Left cardiac atrium (tissue), 4 donors: ENCODE results near the gene GRAP2. TPM values are rescaled to one million over a fixed set of nuclear protein-coding genes. Genes with fewer than 3 reads are reported as not detected.
"Not testable (repeated sequence)": the region's sequence is repeated elsewhere in the genome, so short reads cannot be mapped to it uniquely, and the experiment has no call there.

Experiments
- ATAC-seq, 2 donors: fragments of 200-7000 bp; cut with Tn5 transposase; one replicate each; pipeline ENCODE4 v1.9.1; 2020; ENCODE audit warnings: mild to moderate bottlenecking in 2 of 2, moderate library complexity in 2 of 2
- DNase-seq: peaks from one replicate; pipeline ENCODE4 v3.0.0-alpha.2; 2020
- intact Hi-C, 2 donors: fragments of 100-400 bp; cut with DNase I; formaldehyde crosslinking; loops; one replicate each; pipeline versions ENCODE4 v1.14.1 to v1.15.1; 2022 to 2023
- total RNA-seq, 2 donors: library from RNA; stranded (reverse); fragmentation: NEBNext Ultra II Directional; extraction: Animal tissue kit (Norgen Biotek cat#: 25700); gene quantifications; one replicate each; pipeline ENCODE4 v1.2.1, GENCODE V29; 2021
- donor health status: DM: no; HTN: yes; CAD: no.
- donor health status: DM: no; HTN: yes; CAD: no; lungs with severe emphysema.
- donor health status: DM: yes; HTN: yes; CAD: no.
- donor health status: Dilated cardiomyopathy.

Gene GRAP2
- total RNA-seq, 2 donors from 2014 or later: 2.1 to 3.8 TPM

DNA sequence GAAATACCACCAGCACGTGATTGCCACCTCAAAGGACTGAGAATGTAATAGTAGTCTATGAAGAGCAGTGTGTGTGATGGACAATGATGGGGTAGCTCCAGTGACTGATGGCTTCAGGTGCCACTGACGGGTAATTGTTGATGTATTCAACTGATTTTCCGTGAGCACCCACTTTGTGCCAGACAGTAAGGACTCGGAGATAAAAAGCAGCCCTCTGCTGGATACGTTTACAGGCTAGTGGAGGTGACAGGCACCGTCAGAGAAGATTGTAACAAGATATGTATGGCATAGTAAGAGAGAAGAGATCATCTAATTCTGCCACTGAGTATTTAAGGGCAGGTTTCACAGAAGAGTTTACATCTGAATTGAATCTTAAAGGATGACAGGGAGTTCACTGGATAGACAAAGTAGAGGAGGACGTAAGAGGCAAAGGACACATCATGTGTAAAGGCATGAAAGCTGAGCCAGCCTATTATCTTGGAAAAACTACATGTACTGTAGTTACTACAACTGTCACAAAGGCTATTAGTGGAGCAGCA lies 6.3 kb upstream of the GRAP2 start:
- DNase-seq: no peak
- ATAC-seq: no peak
- intact Hi-C loops: no loop called here

DNA sequence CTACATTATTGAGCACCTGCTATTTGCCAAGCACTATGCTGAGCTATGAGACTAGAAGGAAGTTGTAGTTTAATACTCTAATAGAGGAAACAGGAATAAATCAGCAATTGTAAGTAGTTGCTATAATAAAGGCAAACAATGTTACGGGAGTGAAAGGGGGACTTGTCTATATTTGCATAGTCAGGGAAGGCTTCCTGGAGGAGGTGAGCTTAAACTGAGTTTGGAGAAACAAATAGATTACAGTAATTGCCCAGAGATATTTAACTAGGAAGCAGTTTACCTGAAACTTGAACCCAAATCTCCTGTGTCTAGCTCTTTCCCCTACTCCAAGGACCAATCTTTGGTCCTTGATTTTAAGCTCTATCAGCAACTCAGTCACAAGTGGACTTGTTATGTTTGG lies 5.2 kb upstream of the GRAP2 start:
- intact Hi-C loops: no loop called here
- no peak for DNase-seq
- ATAC-seq: no peak

DNA sequence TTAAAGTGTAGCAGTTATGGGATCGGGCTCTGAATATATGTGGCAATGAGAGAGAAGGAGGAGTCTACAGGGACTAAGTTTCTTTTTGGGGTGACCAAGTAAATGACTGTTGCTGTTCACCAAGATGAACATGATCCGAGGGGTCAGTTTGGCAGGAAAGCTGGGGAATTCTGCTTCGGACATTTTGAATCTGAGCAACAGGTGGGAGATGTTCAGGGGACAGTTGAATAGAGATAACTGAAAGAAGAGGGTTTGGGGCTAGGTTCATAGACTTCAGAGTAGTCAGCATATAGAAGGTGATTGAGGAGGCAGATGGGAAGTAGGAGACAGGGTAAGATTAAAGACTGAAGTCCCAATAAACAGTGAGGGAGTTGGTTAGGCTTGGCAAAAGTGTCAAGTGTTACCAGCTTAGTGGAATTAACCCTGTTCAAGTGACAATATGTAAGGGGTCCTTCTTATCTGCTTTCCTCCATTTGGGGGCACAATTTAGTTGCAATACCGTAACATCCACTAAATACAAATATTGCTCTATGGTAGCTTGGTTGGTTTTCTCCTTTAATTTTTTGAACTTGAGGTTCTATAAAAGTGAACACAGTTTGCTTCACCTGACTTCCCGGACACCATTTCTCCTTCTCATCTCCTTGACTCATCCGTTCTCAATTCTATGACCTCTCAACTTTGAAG lies 4.4 kb upstream of the GRAP2 start:
- ATAC-seq (no peak), DNase-seq (no peak)
- intact Hi-C loops: no loop called here

DNA sequence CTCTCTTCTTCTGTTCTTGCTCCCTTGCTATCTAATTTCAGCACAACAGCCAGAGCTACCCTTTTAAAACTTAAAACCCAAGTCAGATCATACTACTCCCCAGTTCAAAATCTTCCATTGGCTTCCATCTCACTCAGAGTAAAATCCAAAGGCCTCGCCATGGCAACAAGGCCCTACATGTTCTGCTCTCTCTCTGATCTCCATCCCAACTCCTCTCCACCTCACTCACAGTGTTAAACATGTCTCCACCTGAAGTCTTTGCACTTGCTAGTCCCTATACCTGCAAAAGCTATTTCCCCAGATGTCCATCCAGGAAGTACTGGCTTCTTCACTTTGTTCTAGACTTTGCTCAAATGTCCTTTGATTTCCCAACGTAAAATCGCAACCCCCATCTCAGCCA lies 3.0 kb upstream of the GRAP2 start:
- DNase-seq (no peak), ATAC-seq (no peak)
- intact Hi-C loops: no loop called here

DNA sequence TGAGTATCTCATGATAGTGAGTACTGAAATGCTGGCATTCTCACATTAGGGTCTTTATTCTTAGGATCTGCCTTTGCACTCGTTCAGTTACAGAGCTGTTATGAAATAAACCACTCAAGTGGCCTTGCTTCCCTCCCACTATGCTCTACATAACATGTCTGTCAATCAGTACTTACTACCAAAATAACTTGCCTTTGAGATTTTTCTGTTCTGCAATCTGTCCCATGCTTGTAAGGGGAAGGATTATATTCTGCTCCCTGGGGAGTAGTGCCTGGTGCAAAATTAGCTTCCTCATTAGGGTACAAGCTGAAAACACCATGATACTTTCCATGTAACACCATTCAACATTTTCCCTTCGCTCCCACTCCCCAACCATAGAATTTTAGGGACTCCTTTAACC lies 1.9 kb upstream of the GRAP2 start:
- no peak for DNase-seq
- ATAC-seq: peak; percentile 40 to 88
- intact Hi-C loops: no loop called here

DNA sequence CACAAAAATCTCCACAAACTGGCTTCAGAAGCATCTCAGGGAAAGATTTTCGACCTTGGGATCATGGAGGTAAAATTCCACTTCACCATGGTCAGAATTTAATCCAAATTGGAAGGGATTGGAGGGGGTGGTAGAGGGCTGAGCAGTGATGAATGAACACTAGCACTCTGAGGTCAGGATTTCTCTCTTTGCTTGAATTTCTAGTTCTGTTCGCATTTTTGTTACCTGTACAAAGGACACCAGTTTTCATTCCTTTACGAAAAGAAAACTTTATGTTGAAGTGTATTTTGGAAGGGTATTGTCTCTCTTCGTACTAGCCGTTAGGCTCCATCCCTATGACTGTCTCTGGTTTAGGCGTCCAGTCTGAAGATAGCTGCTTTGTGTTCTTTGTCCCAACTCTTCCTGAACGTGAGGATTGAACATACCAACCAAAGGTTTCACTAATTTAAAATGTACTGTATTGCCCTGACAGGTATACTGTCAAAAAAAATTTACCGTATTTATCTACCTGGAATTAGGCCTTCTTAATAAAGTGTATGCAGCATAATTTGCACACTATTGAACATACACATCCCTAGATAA lies 772 bp downstream of the GRAP2 start:
- intact Hi-C loops: no loop called here
- no peak for DNase-seq
- ATAC-seq: no peak

DNA sequence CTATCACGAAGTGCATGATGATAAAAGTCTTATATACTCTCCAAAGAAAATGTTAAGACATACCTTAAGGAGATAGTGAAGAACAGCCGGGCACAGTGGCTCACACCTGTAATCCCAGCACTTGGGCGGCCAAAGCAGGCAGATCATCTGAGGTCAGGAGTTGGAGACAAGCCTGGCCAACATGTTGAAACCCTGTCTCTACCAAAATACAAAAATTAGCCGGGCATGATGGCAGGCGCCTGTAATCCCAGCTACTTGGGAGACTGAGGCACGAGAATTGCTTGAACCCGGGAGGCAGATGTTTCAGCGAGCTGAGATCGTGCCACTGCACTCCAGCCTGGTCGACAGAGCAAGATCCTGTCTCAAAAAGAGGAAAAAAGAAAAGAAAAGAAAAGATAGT lies 3.1 kb downstream of the GRAP2 start:
- intact Hi-C loops, ATAC-seq: not testable (repeated sequence)

DNA sequence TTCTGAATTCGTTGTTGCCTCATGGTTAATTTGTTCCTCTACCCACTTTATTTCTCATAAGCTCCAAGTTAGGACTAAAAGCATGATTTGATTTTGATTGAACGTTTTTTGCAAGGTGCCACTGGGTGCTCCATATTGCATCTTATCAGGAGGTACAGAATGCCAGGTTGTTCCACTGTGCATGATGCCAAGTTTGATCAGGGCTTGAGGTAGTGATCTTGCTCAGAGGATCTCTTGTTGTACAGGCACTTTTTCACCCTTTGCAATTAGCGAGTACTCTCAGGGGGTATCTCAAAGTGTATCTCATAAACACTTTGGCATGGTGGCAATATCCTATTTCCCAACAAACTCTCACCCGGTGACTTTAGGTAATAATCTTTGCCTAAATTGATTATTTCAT lies 4.0 kb downstream of the GRAP2 start:
- intact Hi-C loops: no loop called here
- no peak for ATAC-seq
- no peak for DNase-seq

More for the DNA sequence above, 3.1 kb downstream of the GRAP2 start:
- not testable (repeated sequence) for DNase-seq

DNA sequence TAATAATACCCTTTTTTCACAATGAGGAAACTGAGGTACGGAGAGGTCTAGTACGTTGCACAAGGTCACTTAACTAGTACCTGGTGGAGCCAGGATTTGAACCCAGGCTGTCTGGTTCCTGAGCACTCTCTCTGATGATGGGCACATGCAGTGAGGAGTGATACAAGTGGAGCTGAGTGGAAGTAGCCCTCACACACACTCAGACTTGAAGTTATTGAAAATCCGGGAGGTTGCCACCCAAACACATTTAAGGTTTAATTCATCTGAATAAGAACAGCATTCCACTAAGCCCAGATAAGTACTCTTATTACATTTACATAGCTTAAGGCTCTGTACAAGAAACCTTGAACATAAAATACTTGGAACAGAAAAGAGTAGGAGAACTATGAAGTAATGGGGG lies 4.8 kb downstream of the GRAP2 start:
- no peak for ATAC-seq
- intact Hi-C loops: no loop called here
- no peak for DNase-seq

DNA sequence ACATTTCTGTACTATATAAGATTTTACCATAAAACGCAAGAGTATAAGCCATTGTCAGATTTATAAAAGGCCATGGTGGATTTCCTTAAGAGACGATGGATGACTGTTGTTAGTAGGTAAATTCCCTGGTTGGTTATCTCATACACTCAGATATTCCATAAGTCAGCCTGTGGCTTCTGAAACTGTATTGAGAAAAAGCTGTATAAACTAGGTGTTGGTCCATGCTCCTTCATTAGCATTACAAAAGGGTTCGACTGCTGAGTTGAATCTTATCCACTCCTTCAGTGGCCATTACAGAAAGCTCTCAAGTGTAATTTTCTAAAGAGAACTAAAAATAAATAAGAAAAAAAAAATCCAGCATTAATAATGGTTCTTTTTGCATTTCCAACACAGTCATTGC lies 5.3 kb downstream of the GRAP2 start:
- intact Hi-C loops: no loop called here
- ATAC-seq (no peak), DNase-seq (no peak)

DNA sequence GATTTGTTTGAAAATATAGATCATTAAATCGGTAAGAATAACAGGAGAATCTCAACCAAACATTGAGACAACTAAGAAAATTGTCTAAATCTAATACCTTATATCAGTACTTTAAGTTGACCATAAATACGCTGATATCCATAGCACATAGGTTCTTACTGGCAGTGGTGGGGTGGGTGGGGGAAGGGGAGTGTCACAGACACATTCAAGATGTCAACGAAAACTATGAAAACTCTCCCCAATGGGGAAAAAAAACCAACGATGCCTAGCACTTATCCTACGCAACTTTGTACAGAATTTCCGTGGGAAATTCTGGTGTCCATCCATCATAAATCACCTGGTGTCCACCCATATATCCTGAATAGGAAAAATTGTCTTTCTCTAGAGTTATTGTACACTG lies 6.2 kb downstream of the GRAP2 start:
- ATAC-seq: no peak
- DNase-seq: no peak
- intact Hi-C loops: no loop called here

DNA sequence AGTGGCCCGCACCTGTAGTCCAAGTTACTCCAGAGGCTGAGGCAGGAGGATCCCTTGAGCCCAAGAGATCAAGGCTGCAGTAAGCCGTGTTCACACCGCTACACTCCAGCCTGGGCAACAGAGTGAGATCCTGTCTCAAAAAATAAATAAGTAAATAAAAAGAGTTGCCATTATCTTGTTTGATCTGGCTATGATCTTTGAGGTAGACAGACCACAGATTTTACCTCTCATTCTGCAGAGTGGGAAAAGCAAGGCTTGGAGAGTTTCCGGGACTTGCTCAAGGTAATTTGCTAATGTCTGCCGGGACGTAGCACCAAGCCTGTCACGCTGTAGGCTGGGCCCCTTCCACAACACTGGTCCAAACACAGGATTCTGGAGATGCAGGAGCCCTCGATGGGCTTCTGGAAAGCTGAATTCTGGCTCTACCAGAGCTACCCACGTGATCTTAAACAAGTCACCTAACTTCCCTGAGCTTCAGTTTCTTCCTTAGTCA lies 6.8 kb downstream of the GRAP2 start:
- intact Hi-C loops: no loop called here
- ATAC-seq (no peak), DNase-seq (no peak)

DNA sequence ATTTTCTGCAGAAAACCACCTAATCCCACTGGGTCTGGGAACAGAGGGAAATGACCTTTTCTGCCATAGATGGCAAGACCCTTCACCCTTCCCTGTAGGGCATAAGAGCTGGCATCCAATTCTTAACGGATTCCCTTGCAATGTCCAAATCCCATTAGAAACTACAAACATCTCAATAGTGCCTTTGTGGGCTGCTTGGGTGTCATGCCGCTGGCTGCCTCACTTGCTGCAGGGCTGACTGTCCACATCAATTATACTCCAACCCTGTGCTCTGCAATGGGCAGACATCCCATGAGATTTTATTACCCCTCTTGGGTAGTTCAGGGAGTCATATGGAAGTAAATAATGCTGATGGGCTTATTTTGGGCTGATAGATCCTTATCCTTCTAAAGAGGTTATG lies 7.3 kb downstream of the GRAP2 start:
- intact Hi-C loops: no loop called here
- ATAC-seq (no peak), DNase-seq (no peak)

DNA sequence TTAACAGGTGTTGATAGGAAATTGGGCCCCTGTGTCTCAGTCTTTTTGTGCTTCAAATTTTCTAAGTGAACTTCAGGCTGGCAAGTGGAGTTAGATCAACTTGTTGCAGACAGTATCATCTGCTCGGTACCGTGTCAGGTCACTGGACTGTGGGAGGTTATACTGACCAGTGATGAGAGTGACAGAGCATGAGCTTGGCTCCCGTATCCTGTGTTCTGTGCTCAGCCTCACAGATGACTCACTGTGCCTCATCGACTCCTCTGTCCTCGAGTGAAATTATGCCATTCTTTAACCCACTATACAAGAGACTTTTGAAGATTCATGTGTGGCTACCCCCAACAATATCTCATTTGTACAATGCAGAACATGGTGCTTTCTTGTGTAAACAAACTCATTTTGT lies 7.9 kb downstream of the GRAP2 start:
- ATAC-seq (peak in 1 of 2 donors; percentile 27), DNase-seq (no peak)
- intact Hi-C loops: no loop called here

DNA sequence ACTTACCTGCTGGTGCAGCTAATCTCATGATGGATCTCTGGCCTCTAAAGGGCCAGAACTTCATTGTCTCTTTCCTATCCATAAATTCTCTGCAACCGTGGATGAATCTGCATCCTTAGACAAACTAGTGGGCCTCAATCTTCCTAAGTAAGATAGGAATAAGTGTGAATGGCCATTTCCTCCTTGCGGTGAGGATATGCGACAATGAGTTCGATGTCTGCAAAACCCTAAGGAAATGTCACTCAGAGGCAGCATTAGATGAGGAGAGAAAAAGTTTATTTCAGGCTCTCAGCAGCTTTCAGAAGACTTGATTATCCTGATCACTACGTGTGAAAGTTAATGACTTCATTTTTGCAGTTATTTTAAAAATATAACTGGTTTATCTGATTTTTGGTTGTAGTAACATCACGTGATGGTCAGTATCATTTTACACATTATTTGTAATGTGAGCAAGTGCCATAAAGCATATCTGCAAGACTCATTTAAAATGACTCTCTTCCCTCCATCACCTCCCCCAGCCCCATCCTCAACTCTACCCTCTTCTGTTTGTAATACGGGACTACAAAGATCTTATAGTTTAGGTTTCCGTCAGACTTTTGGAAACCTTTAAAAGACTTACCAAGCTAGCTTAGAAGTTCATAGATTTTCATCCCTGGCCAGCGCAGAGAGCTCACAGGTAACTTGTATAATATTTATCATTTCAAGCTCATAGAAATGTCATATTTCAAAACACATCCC lies 10.2 kb downstream of the GRAP2 start:
- DNase-seq: no peak
- intact Hi-C loops: no loop called here
- no peak for ATAC-seq

DNA sequence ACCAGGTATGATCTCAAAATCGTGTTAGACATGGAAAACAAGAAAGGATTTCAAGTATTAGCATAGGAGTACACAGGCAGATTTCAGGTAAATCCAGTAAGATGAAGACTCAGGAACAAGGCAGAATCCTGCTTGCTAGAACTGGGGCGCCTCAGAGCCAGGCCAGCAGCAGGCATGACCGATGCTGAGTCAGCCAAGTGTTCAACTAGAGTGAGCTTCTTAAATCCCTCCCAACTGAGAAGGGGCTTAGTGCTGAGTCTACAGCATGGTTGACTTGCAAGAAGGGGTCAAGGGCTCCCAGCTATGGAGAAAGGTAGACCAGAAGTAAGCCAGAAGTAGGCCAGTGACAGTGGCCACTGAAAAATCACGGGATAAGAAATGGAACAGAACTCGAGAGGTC lies 12.4 kb downstream of the GRAP2 start:
- no peak for DNase-seq
- ATAC-seq: no peak
- intact Hi-C loops: no loop called here

DNA sequence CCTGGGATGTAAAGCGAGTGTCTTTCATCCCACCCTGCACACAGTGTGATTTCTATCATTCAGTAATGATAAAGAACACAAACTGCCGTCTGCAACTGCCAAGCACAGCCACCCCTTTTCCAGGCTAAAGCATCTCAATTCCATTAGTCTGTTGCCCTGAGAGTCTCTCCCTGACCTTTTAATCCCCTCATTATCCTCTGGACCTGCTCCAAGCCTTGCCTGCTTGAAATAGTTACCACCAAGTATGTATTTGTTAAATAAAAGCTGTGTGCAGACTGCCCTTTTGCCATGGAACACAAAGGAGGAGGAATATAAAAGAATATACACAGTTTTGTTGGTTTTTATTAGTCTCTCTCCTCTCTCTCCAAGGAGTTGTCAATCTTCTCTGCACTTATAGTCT lies 13.0 kb downstream of the GRAP2 start:
- no peak for DNase-seq
- ATAC-seq: no peak
- intact Hi-C loops: no loop called here

DNA sequence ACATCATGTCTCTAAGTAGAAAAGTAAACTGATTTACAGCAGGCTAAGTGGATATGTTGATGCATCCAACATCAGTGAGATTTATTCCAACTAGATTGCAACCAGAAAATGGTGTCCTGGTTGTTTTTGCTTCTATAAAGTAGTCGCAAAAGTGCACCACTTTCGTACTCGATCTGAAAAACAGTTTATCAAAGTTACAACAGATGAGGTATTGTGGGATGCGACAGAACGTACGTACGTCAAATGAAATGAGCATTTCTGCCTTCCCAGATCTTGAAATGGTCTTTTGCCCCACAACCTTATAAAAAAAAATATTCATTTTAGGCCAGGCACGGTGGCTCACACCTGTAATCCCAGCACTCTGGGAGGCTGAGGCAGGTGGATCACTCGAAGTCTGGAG lies 13.7 kb downstream of the GRAP2 start:
- intact Hi-C loops: no loop called here
- DNase-seq (no peak), ATAC-seq (no peak)

DNA sequence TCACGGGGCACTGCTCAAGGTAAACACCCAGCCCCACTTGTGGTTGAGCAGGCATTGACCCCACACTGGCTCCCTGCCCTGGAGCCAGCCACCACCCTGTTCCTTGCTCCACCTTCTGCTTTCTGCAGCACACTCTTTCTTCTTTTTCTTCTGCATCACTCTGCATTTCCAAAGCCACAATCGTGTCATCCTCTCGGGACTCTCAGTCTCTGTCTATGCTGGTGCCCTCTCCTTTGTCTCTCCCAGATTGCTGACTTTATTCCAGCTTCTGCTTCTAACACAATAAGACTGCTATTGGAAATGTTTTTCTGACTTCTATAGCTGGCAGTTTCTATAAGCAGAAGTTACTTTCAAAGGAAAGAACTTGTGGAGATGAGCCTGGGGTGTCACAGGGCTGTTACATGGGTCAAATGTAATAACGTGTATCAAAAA lies 14.4 kb downstream of the GRAP2 start:
- intact Hi-C loops: no loop called here
- ATAC-seq (no peak), DNase-seq (no peak)

DNA sequence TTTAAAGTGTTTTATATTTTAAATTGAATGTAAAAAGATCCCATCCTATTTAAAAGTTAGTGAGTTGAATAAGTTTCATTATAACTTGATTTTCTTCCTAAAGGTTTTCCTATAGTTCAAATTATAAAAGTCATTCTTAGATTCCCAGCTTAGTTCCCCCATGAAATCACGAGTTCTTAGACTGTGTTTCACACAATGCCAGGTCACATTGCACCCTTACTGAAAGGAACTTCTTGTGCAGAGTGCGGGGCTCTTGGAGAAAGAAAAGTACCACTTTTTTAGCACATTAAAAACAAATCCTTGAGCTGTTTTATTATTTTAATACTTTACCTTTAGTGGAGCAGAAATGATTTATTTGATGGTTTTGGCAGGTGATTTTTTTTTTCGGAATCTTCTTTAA lies 15.6 kb downstream of the GRAP2 start:
- intact Hi-C loops: no loop called here
- DNase-seq (no peak), ATAC-seq (no peak)
